HL-60 (cell line): ENCODE data around the gene CACNA1D.

Source experiments
- DNase-seq, 2 experiments: peaks; one replicate each; pipeline ENCODE4 v3.0.0-alpha.2; 2010 to 2020; ENCODE audit warnings: low read depth in 1 of 2, low spot score in 1 of 2
- H3K27ac ChIP-seq: fragments of 250-450 bp; sonication (Bioruptor Pico); replicated peaks from 2 replicates; pipeline ENCODE4 v1.5.1; 2020; ENCODE audit warnings: mild to moderate bottlenecking, moderate library complexity
- H3K27me3 ChIP-seq: fragments of 250-450 bp; sonication (Bioruptor Pico); 2 replicates; pipeline ENCODE4 v1.5.1; 2021; ENCODE audit warnings: mild to moderate bottlenecking, moderate library complexity; ENCODE audit not compliant: insufficient read depth, poor library complexity, severe bottlenecking
- H3K4me3 ChIP-seq: replicated peaks from 2 replicates; pipeline ENCODE4 v1.5.1; 2011; ENCODE audit warnings: mild to moderate bottlenecking, control low read depth, low read length; ENCODE audit not compliant: insufficient read depth
- CTCF ChIP-seq: IDR thresholded peaks from one replicate; pipeline ENCODE4 v1.5.1; 2011; ENCODE audit warnings: low read length, control low read depth, inconsistent platforms; ENCODE audit not compliant: insufficient read depth
- GABPA ChIP-seq: IDR thresholded peaks from 2 replicates; pipeline ENCODE4 v1.6.1; 2012; ENCODE audit warnings: low read depth
- POLR2AphosphoS5 ChIP-seq: IDR thresholded peaks from 2 replicates; pipeline ENCODE4 v1.6.1; 2012; ENCODE audit warnings: low read depth
- REST ChIP-seq: IDR thresholded peaks from 2 replicates; pipeline ENCODE4 v1.6.1; 2012; ENCODE audit warnings: low read depth; ENCODE audit not compliant: insufficient replicate concordance
- SPI1 ChIP-seq: IDR thresholded peaks from 2 replicates; pipeline ENCODE4 v1.6.1; 2012; ENCODE audit warnings: low read depth, mild to moderate bottlenecking, borderline replicate concordance

Gene CACNA1D

GRCh38 chr3:53588122-53588521 lies 93.7 kb downstream of the CACNA1D start:
- Histone ChIP-seq H3K27me3 (peaks cover 2% of the 10 kb centered on the region), H3K4me3 (no peak overlapping the region), H3K27ac (no peak overlapping the region)
- DNase-seq: no peak
- no peak for TF ChIP-seq REST
- no peak for TF ChIP-seq POLR2AphosphoS5
- TF ChIP-seq GABPA: no peak
- TF ChIP-seq SPI1: no peak
- TF ChIP-seq CTCF: no peak

GRCh38 chr3:53589201-53589600 lies 94.8 kb downstream of the CACNA1D start:
- H3K27me3 ChIP-seq: peaks cover 2% of the 10 kb centered on the region
- H3K4me3 ChIP-seq: no peak overlapping the region
- no peak overlapping the region for H3K27ac ChIP-seq
- no peak for TF ChIP-seq GABPA
- no peak for TF ChIP-seq SPI1
- TF ChIP-seq REST: no peak
- no peak for TF ChIP-seq POLR2AphosphoS5
- TF ChIP-seq CTCF: no peak
- DNase-seq: no peak

- H3K27ac ChIP-seq: no peak overlapping the region
- no peak overlapping the region for H3K4me3 ChIP-seq
- no peak for DNase-seq
- peaks cover 2% of the 10 kb centered on the region for H3K27me3 ChIP-seq
- TF ChIP-seq REST: no peak
- no peak for TF ChIP-seq CTCF
- no peak for TF ChIP-seq SPI1
- TF ChIP-seq POLR2AphosphoS5: no peak
- TF ChIP-seq GABPA: no peak
Observed at GRCh38 chr3:53589806-53590205, 95.4 kb downstream of the CACNA1D start.
